HEK293 (cell line): Measurements from ENCODE around the gene ABCF2.

Experiments used
- CTCF ChIA-PET: fragments of 350-600 bp; formaldehyde crosslinking; extraction: SDS; loops from one replicate; lab custom pipeline; 2021; ENCODE audit warnings: antibody characterized with exemption; lab: Yijun Ruan, JAX
- POLR2A ChIA-PET: fragments of 300-600 bp; formaldehyde crosslinking; extraction: SDS; loops from one replicate; lab custom pipeline; 2020; ENCODE audit warnings: antibody characterized with exemption, inconsistent platforms; lab: Yijun Ruan, JAX
- H3K27ac ChIP-seq: fragments of 200-500 bp; sonication (Bioruptor generic); 2 replicates; pipeline ENCODE4 v1.5.1; 2014; ENCODE audit warnings: low read depth, low read length, control low read depth, inconsistent platforms; ENCODE audit errors: extremely low read depth
- H3K36me3 ChIP-seq, 2 experiments: fragments of 200-500 bp in 1 of 2; sonication (Bioruptor generic) in 1 of 2; 1 replicate in 1 of 2; 2 replicates in 1 of 2; pipeline ENCODE4 v1.5.1; 2014 to 2017; ENCODE audit warnings: inconsistent platforms in 2 of 2, low read length in 2 of 2; ENCODE audit not compliant: control insufficient read depth in 2 of 2, insufficient read depth in 1 of 2
- H3K4me1 ChIP-seq: fragments of 200-500 bp; sonication (Bioruptor generic); 2 replicates; pipeline ENCODE4 v1.5.1; 2014; ENCODE audit warnings: mild to moderate bottlenecking, low read length, inconsistent platforms; ENCODE audit not compliant: control insufficient read depth, insufficient read depth
- H3K4me3 ChIP-seq: 2 replicates; pipeline ENCODE4 v1.5.1; 2011; ENCODE audit warnings: low read depth, mild to moderate bottlenecking, control low read depth, low read length, moderate library complexity
- H3K9me3 ChIP-seq: fragments of 200-500 bp; sonication (Bioruptor generic); 2 replicates; pipeline ENCODE4 v1.5.1; 2014; ENCODE audit warnings: low read depth, low read length, inconsistent platforms; ENCODE audit not compliant: control insufficient read depth, insufficient read depth
- EGR2 ChIP-seq: fragments of 450-650 bp; formaldehyde crosslinking; IDR thresholded peaks from 2 replicates; pipeline ENCODE4 v1.5.1; 2016; ENCODE audit warnings: low read depth, missing biosample characterization, missing genetic modification characterization
- GLIS2 ChIP-seq: fragments of 450-650 bp; formaldehyde crosslinking; IDR thresholded peaks from 2 replicates; pipeline ENCODE4 v1.5.1; 2016; ENCODE audit warnings: missing biosample characterization, missing genetic modification characterization
- KLF9 ChIP-seq: fragments of 450-650 bp; formaldehyde crosslinking; IDR thresholded peaks from 2 replicates; pipeline ENCODE4 v1.5.1; 2016; ENCODE audit warnings: missing biosample characterization, missing genetic modification characterization, low read depth
- MYNN ChIP-seq: fragments of 450-650 bp; formaldehyde crosslinking; IDR thresholded peaks from 2 replicates; pipeline ENCODE4 v1.5.1; 2016; ENCODE audit warnings: missing biosample characterization, missing genetic modification characterization, borderline replicate concordance
- PRDM10 ChIP-seq: fragments of 450-650 bp; formaldehyde crosslinking; IDR thresholded peaks from 2 replicates; pipeline ENCODE4 v1.5.1; 2016; ENCODE audit warnings: missing biosample characterization, missing genetic modification characterization
- ZFHX2 ChIP-seq: fragments of 450-650 bp; formaldehyde crosslinking; conservative IDR thresholded peaks from 2 replicates; pipeline ENCODE4 v1.5.1; 2016; ENCODE audit warnings: missing biosample characterization, missing genetic modification characterization
- ZFP3 ChIP-seq: fragments of 450-650 bp; formaldehyde crosslinking; IDR thresholded peaks from 2 replicates; pipeline ENCODE4 v1.5.1; 2016; ENCODE audit warnings: low read depth, missing biosample characterization, missing genetic modification characterization
- ZFP41 ChIP-seq: fragments of 450-650 bp; formaldehyde crosslinking; IDR thresholded peaks from 2 replicates; pipeline ENCODE4 v1.5.1; 2016; ENCODE audit warnings: missing biosample characterization, missing genetic modification characterization, borderline replicate concordance
- ZNF175 ChIP-seq: fragments of 450-650 bp; formaldehyde crosslinking; IDR thresholded peaks from 2 replicates; pipeline ENCODE4 v1.5.1; 2016; ENCODE audit warnings: missing biosample characterization, missing genetic modification characterization
- ZNF19 ChIP-seq: fragments of 450-650 bp; formaldehyde crosslinking; IDR thresholded peaks from 2 replicates; pipeline ENCODE4; 2016; ENCODE audit warnings: missing biosample characterization, missing genetic modification characterization, low read depth
- ZNF211 ChIP-seq: fragments of 450-650 bp; formaldehyde crosslinking; IDR thresholded peaks from 2 replicates; pipeline ENCODE4 v1.5.1; 2016; ENCODE audit warnings: low read depth, missing biosample characterization, missing genetic modification characterization
- ZNF248 ChIP-seq: fragments of 450-650 bp; formaldehyde crosslinking; IDR thresholded peaks from 2 replicates; pipeline ENCODE4 v1.5.1; 2017; ENCODE audit warnings: missing biosample characterization, missing genetic modification characterization
- ZNF266 ChIP-seq: fragments of 450-650 bp; formaldehyde crosslinking; IDR thresholded peaks from 2 replicates; pipeline ENCODE4 v1.5.1; 2016; ENCODE audit warnings: missing biosample characterization, missing genetic modification characterization, low read depth
- ZNF335 ChIP-seq: fragments of 450-650 bp; formaldehyde crosslinking; conservative IDR thresholded peaks from 2 replicates; pipeline ENCODE4 v1.5.1; 2016; ENCODE audit warnings: missing biosample characterization, missing genetic modification characterization
- ZNF433 ChIP-seq: fragments of 450-650 bp; formaldehyde crosslinking; IDR thresholded peaks from 2 replicates; pipeline ENCODE4 v1.5.1; 2016; ENCODE audit warnings: missing biosample characterization, missing genetic modification characterization, low read depth
- ZNF548 ChIP-seq: fragments of 450-650 bp; formaldehyde crosslinking; IDR thresholded peaks from 2 replicates; pipeline ENCODE4 v1.5.1; 2016; ENCODE audit warnings: missing biosample characterization, missing genetic modification characterization
- ZNF561 ChIP-seq: fragments of 450-650 bp; IDR thresholded peaks from 2 replicates; pipeline ENCODE4 v1.5.1; 2018; ENCODE audit warnings: missing biosample characterization, missing genetic modification characterization, borderline replicate concordance
- ZNF571 ChIP-seq: fragments of 450-650 bp; formaldehyde crosslinking; IDR thresholded peaks from 2 replicates; pipeline ENCODE4 v1.5.0; 2017; ENCODE audit warnings: missing biosample characterization, missing genetic modification characterization
- ZNF621 ChIP-seq: fragments of 450-650 bp; formaldehyde crosslinking; IDR thresholded peaks from 2 replicates; pipeline ENCODE4 v1.5.1; 2017; ENCODE audit warnings: missing biosample characterization, missing genetic modification characterization
- ZNF701 ChIP-seq: fragments of 450-650 bp; formaldehyde crosslinking; IDR thresholded peaks from 2 replicates; pipeline ENCODE4 v1.5.1; 2016; ENCODE audit warnings: missing biosample characterization, missing genetic modification characterization
- ZNF747 ChIP-seq: fragments of 450-650 bp; formaldehyde crosslinking; IDR thresholded peaks from 2 replicates; pipeline ENCODE4 v1.5.1; 2016; ENCODE audit warnings: missing biosample characterization, missing genetic modification characterization
- ZNF785 ChIP-seq: fragments of 450-650 bp; formaldehyde crosslinking; IDR thresholded peaks from 2 replicates; pipeline ENCODE4 v1.5.1; 2016; ENCODE audit warnings: missing biosample characterization, missing genetic modification characterization
- ZSCAN23 ChIP-seq: fragments of 450-650 bp; formaldehyde crosslinking; IDR thresholded peaks from 2 replicates; pipeline ENCODE4 v1.5.1; 2016; ENCODE audit warnings: missing biosample characterization, missing genetic modification characterization

The ABCF2 gene

GRCh38 chr7:151201751-151202150, 25.3 kb downstream of the ABCF2 start:
- no peaks in the 10 kb centered on the region for H3K9me3 ChIP-seq
- no peaks in the 10 kb centered on the region for H3K36me3 ChIP-seq
- no peaks in the 10 kb centered on the region for H3K4me1 ChIP-seq
- POLR2A ChIA-PET: no interaction called here
- no peak overlapping the region for H3K4me3 ChIP-seq
- TF ChIP-seq ZSCAN23 (tag by site-specific recombination) (no peak), ZNF548 (no peak), PRDM10 (peak; percentile 75), ZNF433 (tag by site-specific recombination) (no peak), ZNF571 (tag by site-specific recombination) (no peak)
- no peak overlapping the region for H3K27ac ChIP-seq
- CTCF ChIA-PET: no interaction called here

GRCh38 chr7:151201344-151201743, 25.7 kb downstream of the ABCF2 start:
- H3K36me3 ChIP-seq: no peaks in the 10 kb centered on the region
- no peaks in the 10 kb centered on the region for H3K4me1 ChIP-seq
- H3K9me3 ChIP-seq: no peaks in the 10 kb centered on the region
- no peak overlapping the region for H3K4me3 ChIP-seq
- no peak for TF ChIP-seq ZNF266 (tag by site-specific recombination)
- no peak for TF ChIP-seq ZNF335 (tag by site-specific recombination)
- TF ChIP-seq ZNF561 (tag by site-specific recombination): no peak
- no peak for TF ChIP-seq ZNF747 (tag by site-specific recombination)
- no peak for TF ChIP-seq ZFP41 (tag by site-specific recombination)
- no peak for TF ChIP-seq ZNF211
- no peak for TF ChIP-seq ZNF175
- no peak for TF ChIP-seq ZNF248 (tag by site-specific recombination)
- no peak for TF ChIP-seq ZNF701 (tag by site-specific recombination)
- TF ChIP-seq ZNF785: no peak
- POLR2A ChIA-PET: no interaction called here
- no peak overlapping the region for H3K27ac ChIP-seq
- CTCF ChIA-PET: no interaction called here

GRCh38 chr7:151198945-151199848, 27.8 kb downstream of the ABCF2 start:
- no peak overlapping the region for H3K27ac ChIP-seq
- TF ChIP-seq ZNF19 (tag by site-specific recombination) (no peak), GLIS2 (tag by site-specific recombination) (peak; percentile 31; the same call in 1 of the 2 replicates), ZFP3 (no peak), ZFHX2 (tag by site-specific recombination) (peak; percentile 17; the same call in 1 of the 2 replicates), KLF9 (tag by site-specific recombination) (no peak), EGR2 (tag by site-specific recombination) (no peak), ZNF621 (tag by site-specific recombination) (no peak), MYNN (tag by site-specific recombination) (no peak)
- no peak overlapping the region for H3K4me3 ChIP-seq
- no peaks in the 10 kb centered on the region for H3K9me3 ChIP-seq
- CTCF ChIA-PET: no interaction called here
- H3K4me1 ChIP-seq: no peaks in the 10 kb centered on the region
- POLR2A ChIA-PET: no interaction called here
- H3K36me3 ChIP-seq: no peaks in the 10 kb centered on the region
